Activated naive CD8-positive, alpha-beta T cell treated with anti-CD3 and anti-CD28 coated beads, Interleukin-2, amount 10 ng/mL, durations not matched to agents 7 days and 5 days (primary cell): Measurements from ENCODE around the gene PITX2. TPM values are rescaled to one million over a fixed set of nuclear protein-coding genes. Genes with fewer than 3 reads are reported as not detected.

ENCODE experiments used
- ATAC-seq: fragments of 150-1000 bp; cut with Tn5 transposase; one replicate; pipeline ENCODE4 v1.10.0; 2021; ENCODE audit warnings: low read depth, moderate library complexity
- POLR2A ChIA-PET: fragments of 350-600 bp; sonication (Branson Sonifier 250); formaldehyde crosslinking; loops from one replicate; lab custom pipeline; 2021; ENCODE audit warnings: antibody characterized with exemption; lab: Charles Lee
- DNase-seq: peaks from one replicate; pipeline ENCODE4 v3.0.0; 2021
- H3K27ac Mint-ChIP-seq: one replicate; pipeline ENCODE4 v1.8.0; 2022; ENCODE audit warnings: mild to moderate bottlenecking, mixed read lengths
- H3K27me3 Mint-ChIP-seq: one replicate; pipeline ENCODE4 v1.8.0; 2022; ENCODE audit warnings: mild to moderate bottlenecking, moderate library complexity, mixed read lengths
- H3K36me3 Mint-ChIP-seq: one replicate; pipeline ENCODE4 v1.8.0; 2021; ENCODE audit warnings: mild to moderate bottlenecking, mixed read lengths
- H3K4me1 Mint-ChIP-seq: one replicate; pipeline ENCODE4 v1.8.0; 2021; ENCODE audit warnings: mixed read lengths
- H3K4me3 Mint-ChIP-seq: one replicate; pipeline ENCODE4 v1.8.0; 2022; ENCODE audit warnings: mild to moderate bottlenecking, moderate library complexity, mixed read lengths
- H3K9me3 Mint-ChIP-seq: one replicate; pipeline ENCODE4 v1.8.0; 2021; ENCODE audit warnings: mixed read lengths
- total RNA-seq, 2 experiments: library from RNA; stranded (reverse); gene quantifications; one replicate each; pipeline ENCODE4 v1.2.3, GENCODE V29; 2021

PITX2 gene
- not detected for total RNA-seq

DNA sequence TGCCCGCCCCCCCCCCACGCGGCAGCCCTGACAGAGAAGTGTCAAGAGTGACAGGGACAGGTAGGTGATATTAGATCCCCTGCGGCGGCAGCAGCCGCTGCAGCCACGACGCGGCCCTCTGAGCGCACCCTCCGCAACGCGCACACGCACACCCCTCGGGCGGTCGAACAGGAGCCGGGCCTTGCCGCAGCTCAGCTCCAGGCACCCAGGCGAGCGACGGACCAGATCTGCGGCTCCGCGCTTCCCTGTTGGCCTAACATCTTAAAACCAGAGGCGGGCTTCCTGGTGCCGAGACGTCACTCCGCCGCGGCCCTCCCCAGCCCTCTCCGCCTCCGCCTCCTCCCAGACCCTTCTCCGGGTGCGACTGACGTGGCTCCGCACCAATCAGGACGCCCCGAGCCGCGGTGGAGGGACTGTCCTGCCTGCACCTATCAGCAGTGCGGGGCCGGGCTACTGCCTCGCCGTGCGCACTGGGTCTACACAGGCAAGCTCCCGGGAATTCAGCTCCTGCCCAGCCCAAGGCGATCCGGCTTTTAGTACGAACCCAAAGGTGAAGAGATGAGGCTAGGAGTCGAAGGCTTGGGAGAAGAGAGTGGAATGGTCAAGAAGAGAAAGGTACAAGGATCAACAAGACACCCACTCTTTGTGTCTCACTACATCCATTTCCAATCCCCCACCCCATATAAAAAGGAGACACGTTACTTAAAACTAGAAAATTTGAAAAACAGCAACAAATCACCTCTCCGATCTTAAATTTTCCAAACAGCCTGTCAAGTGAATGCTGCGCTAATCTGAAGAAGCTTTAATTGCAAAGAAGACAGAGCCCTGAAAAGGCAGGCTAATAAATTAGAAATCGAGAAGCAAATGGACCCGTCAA is at the start of gene PITX2:
PITX2 (minus strand) TSS at position 237 of the 877 bp plus-strand sequence. CDS start 617 bp downstream, outside the sequence.
- peak; percentile 57 for DNase-seq
- H3K4me1 Mint-ChIP-seq: peaks cover 9% of the 10 kb centered on the region
- peak; percentile 62 for ATAC-seq
- H3K36me3 Mint-ChIP-seq: peaks cover 7% of the 10 kb centered on the region
- peak within 1 kb of the TSS; percentile 68 for H3K4me3 Mint-ChIP-seq
- H3K27me3 Mint-ChIP-seq: peaks cover 99% of the 10 kb centered on the region
- POLR2A ChIA-PET: no interaction called here
- H3K9me3 Mint-ChIP-seq: peaks cover 5% of the 10 kb centered on the region
- peak within 1 kb of the TSS; percentile 70 for H3K27ac Mint-ChIP-seq

DNA sequence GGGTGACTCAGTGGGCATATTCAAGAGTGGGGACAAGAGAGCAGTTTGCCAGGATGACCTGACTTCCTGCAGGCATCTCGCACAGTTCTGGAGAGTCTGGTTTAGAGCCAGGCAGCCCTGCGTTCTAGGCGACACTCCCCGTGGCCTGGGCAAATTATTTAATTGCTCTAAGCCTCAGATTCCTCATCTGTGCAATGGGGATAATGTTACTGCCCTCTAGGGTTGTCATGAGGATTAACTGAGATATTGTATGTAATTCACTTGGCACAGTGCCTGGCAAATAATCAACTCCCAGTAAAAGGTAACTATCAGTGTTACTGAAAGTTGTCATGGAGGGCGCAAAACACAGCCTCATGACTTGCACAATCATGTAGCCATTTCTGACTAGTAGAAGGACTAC is 48.8 kb upstream of the PITX2 start:
- no peak for ATAC-seq
- H3K4me3 Mint-ChIP-seq: no peak overlapping the region
- H3K4me1 Mint-ChIP-seq: no peaks in the 10 kb centered on the region
- no peaks in the 10 kb centered on the region for H3K27me3 Mint-ChIP-seq
- no peaks in the 10 kb centered on the region for H3K9me3 Mint-ChIP-seq
- POLR2A ChIA-PET: no interaction called here
- H3K36me3 Mint-ChIP-seq: no peaks in the 10 kb centered on the region
- no peak overlapping the region for H3K27ac Mint-ChIP-seq
- DNase-seq: no peak

DNA sequence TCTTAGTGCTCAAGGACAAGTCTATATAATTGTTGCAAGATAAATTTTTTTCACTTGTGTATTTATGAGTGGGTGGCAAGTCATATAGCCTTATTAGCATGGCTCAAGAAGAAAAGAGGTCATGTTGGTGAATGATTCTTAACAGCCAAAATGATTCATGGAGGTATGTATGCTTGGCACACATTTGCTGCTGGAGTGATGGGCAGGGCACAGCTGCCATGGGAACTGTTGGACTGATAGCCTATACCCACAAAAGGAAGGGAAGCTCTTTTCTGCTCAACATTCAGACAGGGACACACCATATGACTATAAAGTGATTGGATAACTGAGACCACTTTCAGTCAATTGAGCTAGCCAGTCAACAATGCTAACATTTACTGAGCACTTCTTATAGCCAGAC is 46.8 kb upstream of the PITX2 start:
- no peak overlapping the region for H3K4me3 Mint-ChIP-seq
- no peaks in the 10 kb centered on the region for H3K27me3 Mint-ChIP-seq
- H3K27ac Mint-ChIP-seq: no peak overlapping the region
- no peak for DNase-seq
- POLR2A ChIA-PET: no interaction called here
- no peaks in the 10 kb centered on the region for H3K4me1 Mint-ChIP-seq
- no peaks in the 10 kb centered on the region for H3K9me3 Mint-ChIP-seq
- H3K36me3 Mint-ChIP-seq: no peaks in the 10 kb centered on the region
- no peak for ATAC-seq

DNA sequence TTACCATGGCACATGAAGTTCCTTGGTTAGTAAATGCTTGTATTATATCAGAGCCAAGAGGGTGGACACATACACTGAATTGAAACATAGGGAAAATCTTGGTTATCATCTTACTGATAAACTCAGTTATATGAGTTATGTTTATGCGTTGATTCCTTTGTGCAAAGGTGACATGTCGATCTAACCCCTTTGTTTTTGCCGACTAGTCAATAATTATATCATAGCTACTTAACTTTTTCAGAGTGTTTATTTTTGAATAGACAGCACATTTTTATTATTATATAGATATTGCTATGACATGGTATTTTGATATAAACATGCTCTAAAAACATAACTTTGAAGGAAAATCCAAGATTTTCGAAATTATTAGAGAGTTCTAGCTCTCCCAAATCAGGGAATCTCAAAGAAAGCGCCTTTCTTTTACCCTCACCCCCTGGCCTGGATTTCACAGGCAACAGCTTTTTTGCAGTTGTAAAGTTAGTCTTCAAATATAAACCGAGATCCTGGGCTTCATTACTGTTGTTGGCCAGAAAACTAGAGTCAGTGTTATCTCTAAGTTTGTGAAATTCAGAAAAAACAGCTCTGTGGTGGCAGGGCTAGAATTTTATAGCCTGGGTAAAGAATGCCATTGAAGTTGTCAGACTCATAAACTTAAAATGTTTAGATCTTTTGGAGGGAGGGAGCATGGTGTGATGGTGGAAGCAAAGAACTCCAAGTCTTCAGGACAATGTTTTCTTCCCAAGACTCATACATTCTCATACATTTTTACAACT is 45.8 kb upstream of the PITX2 start:
- POLR2A ChIA-PET: no interaction called here
- DNase-seq (no peak), ATAC-seq (no peak)
- Mint-ChIP-seq H3K27me3 (no peaks in the 10 kb centered on the region), H3K36me3 (no peaks in the 10 kb centered on the region), H3K27ac (no peak overlapping the region), H3K9me3 (no peaks in the 10 kb centered on the region), H3K4me3 (no peak overlapping the region), H3K4me1 (no peaks in the 10 kb centered on the region)

DNA sequence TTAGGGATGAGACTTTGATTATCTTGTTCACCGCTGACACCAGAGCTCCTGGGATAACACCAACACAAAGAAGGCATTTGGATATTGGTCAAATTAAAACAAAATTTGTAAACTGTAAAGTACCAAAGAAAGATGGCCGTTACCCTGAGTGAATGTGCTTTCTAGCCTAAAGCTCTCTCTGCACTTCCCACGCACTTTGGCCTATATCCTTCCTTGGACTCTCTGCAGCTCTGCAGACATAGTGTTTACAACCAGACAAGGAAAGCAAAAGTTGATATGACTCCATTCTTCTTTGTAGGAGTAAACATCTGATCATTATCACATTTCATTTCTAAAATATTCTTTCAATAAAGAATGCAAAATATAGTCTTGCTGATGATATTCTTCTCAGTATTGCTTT is 44.8 kb upstream of the PITX2 start:
- ATAC-seq: no peak
- DNase-seq: no peak
- no peak overlapping the region for H3K4me3 Mint-ChIP-seq
- no peaks in the 10 kb centered on the region for H3K4me1 Mint-ChIP-seq
- no peaks in the 10 kb centered on the region for H3K36me3 Mint-ChIP-seq
- POLR2A ChIA-PET: no interaction called here
- H3K9me3 Mint-ChIP-seq: no peaks in the 10 kb centered on the region
- H3K27ac Mint-ChIP-seq: no peak overlapping the region
- no peaks in the 10 kb centered on the region for H3K27me3 Mint-ChIP-seq

DNA sequence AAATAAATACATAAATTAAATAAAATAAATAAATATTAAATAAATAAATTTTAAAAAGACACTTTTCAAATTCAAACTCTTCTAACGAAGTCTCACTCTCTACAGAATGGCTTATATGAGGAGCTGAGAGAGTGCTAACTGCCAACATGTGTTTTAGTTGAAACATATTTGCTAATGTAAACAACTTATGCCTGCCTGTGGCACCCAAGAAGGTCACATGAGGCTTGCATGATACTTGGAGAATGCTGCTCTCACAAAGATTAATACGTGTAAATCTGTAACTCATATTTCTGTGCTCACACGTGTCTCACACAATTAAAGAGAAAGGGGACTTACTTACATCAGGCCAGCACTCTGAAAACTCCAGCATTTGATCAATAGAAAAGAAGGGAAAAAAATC is 43.2 kb upstream of the PITX2 start:
- H3K9me3 Mint-ChIP-seq: no peaks in the 10 kb centered on the region
- no peaks in the 10 kb centered on the region for H3K27me3 Mint-ChIP-seq
- ATAC-seq: no peak
- no peak overlapping the region for H3K4me3 Mint-ChIP-seq
- no peaks in the 10 kb centered on the region for H3K4me1 Mint-ChIP-seq
- POLR2A ChIA-PET: no interaction called here
- no peak overlapping the region for H3K27ac Mint-ChIP-seq
- no peaks in the 10 kb centered on the region for H3K36me3 Mint-ChIP-seq
- DNase-seq: no peak

DNA sequence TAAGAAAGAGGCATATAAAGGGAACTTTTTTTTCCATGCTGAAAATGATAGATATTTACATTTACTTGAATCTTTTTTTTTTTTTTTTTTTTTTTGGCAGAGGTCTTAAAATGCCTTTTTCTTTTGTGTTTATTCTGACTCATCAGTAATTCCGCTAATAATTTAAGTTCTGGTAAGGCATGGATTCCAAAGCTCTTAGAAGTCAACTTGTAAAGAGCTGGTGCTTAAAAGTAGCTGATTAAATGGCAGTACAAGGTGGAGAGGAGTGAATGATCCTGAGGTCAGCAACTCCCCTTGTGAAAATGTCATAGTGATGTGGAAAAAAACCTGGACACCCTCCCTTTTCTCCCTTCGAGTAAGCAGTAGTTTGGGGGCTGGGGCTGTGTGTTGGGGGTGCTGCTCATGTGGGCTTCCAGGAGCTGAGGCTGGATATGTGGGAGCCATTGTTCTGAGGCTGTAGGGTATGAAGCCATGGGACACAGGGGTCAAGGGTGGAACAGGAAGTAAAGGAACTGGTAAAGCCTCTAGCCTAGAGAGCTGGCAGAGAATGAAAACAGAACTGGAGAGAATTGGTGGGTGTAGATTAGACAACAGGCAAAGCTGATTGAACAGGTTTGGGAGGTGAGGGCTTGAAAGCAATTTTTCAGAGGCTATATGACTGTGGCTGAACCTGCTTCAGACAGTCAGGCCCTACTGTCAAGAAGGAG is 41.0 kb upstream of the PITX2 start:
- no peaks in the 10 kb centered on the region for H3K9me3 Mint-ChIP-seq
- no peak overlapping the region for H3K27ac Mint-ChIP-seq
- H3K27me3 Mint-ChIP-seq: no peaks in the 10 kb centered on the region
- POLR2A ChIA-PET: no interaction called here
- H3K36me3 Mint-ChIP-seq: no peaks in the 10 kb centered on the region
- no peak overlapping the region for H3K4me3 Mint-ChIP-seq
- no peak for DNase-seq
- ATAC-seq: no peak
- no peaks in the 10 kb centered on the region for H3K4me1 Mint-ChIP-seq

DNA sequence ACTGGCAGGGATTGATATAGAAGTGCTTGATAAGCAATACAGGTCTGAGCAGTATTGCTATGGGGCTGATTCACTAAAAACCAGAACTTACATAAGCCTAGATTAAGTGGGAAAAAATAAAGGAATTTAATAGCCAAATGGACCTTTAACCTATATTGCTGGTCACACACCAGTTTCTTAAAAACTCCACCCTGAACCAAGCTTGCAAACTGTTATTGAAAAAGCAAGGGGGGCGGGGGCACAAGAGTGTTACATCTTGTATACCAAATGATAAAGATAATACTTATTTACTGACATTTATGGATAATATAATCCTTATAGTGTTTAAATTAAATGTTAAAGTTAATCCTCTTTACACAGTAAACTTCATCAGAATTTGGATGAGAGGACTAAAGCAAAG is 40.3 kb upstream of the PITX2 start:
- H3K9me3 Mint-ChIP-seq: no peaks in the 10 kb centered on the region
- no peak overlapping the region for H3K27ac Mint-ChIP-seq
- POLR2A ChIA-PET: no interaction called here
- no peak for ATAC-seq
- no peaks in the 10 kb centered on the region for H3K27me3 Mint-ChIP-seq
- no peaks in the 10 kb centered on the region for H3K36me3 Mint-ChIP-seq
- no peak overlapping the region for H3K4me3 Mint-ChIP-seq
- DNase-seq: no peak
- no peaks in the 10 kb centered on the region for H3K4me1 Mint-ChIP-seq

DNA sequence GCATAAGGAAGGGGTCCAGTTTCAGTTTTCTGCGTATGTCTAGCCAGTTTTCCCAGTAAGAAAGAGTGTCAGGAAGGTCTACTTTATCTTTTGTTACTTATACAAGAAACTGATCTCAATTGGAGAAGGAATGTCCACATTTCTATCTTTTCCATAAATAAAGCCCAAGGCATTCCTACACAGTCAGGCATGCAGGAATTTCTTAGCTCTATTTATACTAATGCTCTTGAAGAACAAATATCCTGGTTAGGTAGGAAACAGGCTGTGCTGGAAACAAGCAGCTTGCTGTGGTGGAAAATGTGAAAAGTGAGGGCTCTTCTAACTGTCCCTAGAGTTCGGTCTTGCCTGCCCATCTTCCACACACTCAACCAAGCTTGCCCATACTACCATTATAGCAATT is 37.9 kb upstream of the PITX2 start:
- Mint-ChIP-seq H3K4me3 (no peak overlapping the region), H3K27me3 (no peaks in the 10 kb centered on the region), H3K36me3 (no peaks in the 10 kb centered on the region), H3K27ac (no peak overlapping the region), H3K9me3 (no peaks in the 10 kb centered on the region), H3K4me1 (no peaks in the 10 kb centered on the region)
- ATAC-seq (no peak), DNase-seq (no peak)
- POLR2A ChIA-PET: no interaction called here

DNA sequence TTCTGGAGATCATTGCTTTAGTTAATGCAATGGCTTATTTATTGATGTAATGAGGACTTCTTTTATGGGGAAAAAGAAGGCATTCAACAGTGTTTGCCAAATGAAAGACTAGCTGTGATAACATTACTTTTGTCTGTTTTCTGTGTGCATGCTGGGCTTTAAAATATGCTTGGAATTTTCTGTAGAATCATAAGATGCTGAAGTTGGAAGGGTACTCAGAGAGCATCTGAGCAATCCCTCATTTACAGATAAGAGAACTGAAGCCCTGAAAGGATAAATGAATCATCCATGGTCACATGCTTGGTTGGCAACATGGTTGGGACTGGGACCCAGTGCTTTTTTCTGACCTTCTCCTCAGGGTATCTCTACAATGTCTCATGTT is 31.4 kb upstream of the PITX2 start:
- ATAC-seq: no peak
- no peaks in the 10 kb centered on the region for H3K9me3 Mint-ChIP-seq
- no peak overlapping the region for H3K4me3 Mint-ChIP-seq
- DNase-seq: no peak
- H3K27ac Mint-ChIP-seq: no peak overlapping the region
- peaks cover 2% of the 10 kb centered on the region for H3K27me3 Mint-ChIP-seq
- no peaks in the 10 kb centered on the region for H3K36me3 Mint-ChIP-seq
- no peaks in the 10 kb centered on the region for H3K4me1 Mint-ChIP-seq
- POLR2A ChIA-PET: no interaction called here

DNA sequence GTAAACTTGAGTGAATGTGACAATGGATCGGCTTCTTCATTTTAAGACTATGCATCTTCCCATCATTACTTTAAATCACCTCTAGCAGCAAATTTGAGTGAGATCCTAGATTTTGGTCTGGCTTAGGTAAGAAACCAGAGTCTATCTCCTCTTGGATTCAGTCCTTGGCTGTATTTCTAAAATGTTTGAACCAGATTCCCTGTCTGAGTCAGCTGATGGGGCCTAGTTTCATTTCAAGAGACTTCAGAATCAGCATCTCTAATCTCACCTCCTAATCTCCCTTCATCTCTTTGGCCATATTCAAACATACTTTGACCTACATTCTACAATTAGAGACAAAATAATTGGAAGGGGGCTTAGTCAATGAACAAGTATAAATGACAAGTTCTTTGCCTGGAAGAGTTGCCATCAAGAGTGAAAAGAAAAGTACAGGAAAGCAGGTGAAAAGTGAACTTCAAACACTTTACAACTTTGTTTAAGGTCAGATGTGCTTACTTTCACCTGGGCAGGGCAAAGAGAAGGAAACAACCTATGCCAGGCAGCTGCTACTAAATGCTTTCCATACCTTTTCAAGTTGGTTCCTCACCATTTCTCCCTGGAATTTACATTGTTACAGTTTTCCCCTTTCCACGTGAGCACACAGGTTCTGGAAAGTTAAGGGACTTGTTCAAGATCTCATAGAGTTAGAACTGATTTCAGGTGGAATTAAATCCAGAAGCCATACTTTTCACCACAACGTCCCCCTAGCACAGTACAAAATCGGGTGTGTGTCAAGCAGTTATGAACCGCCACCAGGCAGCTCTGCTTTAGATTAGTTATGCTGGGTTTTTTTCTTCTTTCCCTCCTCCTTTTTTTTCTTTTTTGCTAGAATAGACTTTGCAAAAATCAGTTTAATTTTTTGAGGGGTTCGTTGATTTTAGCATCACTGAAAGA is 30.7 kb upstream of the PITX2 start:
- Mint-ChIP-seq H3K4me3 (no peak overlapping the region), H3K9me3 (no peaks in the 10 kb centered on the region), H3K27me3 (peaks cover 2% of the 10 kb centered on the region), H3K36me3 (no peaks in the 10 kb centered on the region), H3K27ac (no peak overlapping the region), H3K4me1 (no peaks in the 10 kb centered on the region)
- POLR2A ChIA-PET: no interaction called here
- ATAC-seq (no peak), DNase-seq (no peak)

DNA sequence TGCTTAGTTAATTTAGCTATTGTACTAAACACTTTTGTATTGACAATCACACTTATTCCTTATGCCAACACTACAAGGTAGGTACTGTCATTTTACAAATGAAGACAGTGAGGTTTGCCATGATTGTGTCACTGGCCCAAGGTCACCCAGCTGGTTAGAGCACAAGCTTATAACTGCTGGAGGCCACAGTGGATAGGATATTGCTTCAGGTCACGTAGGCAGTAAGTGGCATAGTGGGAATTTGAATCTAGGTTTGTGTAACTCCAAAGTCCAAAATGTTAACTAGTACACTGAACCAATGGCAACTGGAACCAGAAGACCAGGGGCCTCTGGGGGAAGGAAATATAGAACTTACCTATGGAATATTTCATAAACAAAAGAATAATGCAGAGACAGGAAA is 21.1 kb upstream of the PITX2 start:
- Mint-ChIP-seq H3K4me3 (no peak overlapping the region), H3K27ac (no peak overlapping the region), H3K4me1 (no peaks in the 10 kb centered on the region), H3K27me3 (peaks cover 48% of the 10 kb centered on the region), H3K9me3 (peaks cover 5% of the 10 kb centered on the region), H3K36me3 (peaks cover 2% of the 10 kb centered on the region)
- no peak for ATAC-seq
- no peak for DNase-seq
- POLR2A ChIA-PET: no interaction called here

DNA sequence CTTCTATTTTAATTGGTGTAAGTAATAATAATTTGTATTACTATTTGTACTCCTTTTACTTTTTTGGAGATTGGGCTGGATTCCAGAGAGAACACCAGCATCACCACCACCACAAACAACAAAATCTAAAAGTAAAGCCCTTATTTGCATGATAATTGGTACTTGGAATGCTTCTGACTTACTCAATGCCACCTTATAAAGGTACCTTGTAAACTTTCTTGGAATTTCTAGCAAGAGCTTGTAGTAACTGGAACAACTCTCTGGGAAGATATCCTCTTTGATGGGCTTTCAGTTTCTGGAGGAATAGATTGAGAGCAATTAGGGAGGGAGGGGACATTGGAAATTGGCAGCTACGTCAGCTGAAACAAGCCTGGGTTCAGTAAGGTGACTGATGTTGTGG is 20.2 kb upstream of the PITX2 start:
- Mint-ChIP-seq H3K4me1 (no peaks in the 10 kb centered on the region), H3K4me3 (no peak overlapping the region), H3K36me3 (peaks cover 2% of the 10 kb centered on the region), H3K27me3 (peaks cover 57% of the 10 kb centered on the region), H3K9me3 (peaks cover 5% of the 10 kb centered on the region), H3K27ac (no peak overlapping the region)
- no peak for DNase-seq
- POLR2A ChIA-PET: no interaction called here
- ATAC-seq: no peak
